SU-DHL-6 (cell line): ENCODE results near the gene ST8SIA3.

ENCODE experiments used
- EZH2phosphoT487 ChIP-seq: fragments of 200-600 bp; sonication (generic), shearing (Covaris generic); conservative IDR thresholded peaks from 2 replicates; pipeline ENCODE4 v1.6.1; 2018; ENCODE audit warnings: mild to moderate bottlenecking, antibody characterized with exemption, low read length, moderate library complexity, mixed read lengths
- TF ChIP-seq, protein P1 (sequence below): fragments of 200-600 bp; sonication (generic); IDR thresholded peaks from one replicate; pipeline ENCODE4 v1.5.1; 2017; ENCODE audit warnings: antibody characterized with exemption, mild to moderate bottlenecking, low read length, moderate library complexity; ENCODE audit not compliant: insufficient read depth, poor library complexity, severe bottlenecking

DNA sequence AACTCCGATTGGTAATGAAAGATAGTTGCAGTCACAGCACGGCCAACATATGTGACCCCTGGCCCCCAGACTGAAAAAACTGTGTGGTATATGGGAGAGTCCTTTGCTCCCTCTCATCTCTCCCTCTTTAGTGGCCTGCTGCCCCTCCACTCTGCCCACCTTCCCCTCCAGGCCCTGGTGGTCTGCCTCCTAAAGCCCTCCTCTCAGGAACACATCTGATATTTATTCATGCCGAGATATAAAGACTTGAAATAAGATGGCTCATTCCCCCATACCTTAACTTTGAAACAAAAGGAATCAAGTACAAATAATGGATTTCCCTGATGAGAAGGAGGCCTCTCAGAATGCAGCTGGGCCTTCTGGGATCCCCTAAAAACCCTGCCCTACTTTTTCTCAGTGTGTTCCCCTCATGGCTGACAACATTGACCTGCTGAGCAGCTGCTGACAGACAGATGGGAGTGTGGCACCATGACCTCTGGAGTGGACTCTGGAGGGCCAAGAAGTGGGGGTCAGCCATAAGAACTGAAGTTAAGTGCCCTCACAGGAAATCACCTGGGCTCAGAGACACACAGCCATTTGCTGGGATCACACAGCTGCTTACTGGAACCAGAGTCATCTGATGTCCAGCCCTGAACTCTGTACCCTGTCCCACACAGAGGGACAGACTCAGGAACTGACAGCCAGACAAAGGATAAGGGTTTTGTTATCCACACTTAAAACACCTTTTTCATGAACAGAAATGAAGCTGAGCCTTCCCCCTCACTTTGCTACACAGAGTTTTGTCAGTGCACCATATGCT is 39.8 kb upstream of the ST8SIA3 start:
- TF ChIP-seq, protein P1, sequence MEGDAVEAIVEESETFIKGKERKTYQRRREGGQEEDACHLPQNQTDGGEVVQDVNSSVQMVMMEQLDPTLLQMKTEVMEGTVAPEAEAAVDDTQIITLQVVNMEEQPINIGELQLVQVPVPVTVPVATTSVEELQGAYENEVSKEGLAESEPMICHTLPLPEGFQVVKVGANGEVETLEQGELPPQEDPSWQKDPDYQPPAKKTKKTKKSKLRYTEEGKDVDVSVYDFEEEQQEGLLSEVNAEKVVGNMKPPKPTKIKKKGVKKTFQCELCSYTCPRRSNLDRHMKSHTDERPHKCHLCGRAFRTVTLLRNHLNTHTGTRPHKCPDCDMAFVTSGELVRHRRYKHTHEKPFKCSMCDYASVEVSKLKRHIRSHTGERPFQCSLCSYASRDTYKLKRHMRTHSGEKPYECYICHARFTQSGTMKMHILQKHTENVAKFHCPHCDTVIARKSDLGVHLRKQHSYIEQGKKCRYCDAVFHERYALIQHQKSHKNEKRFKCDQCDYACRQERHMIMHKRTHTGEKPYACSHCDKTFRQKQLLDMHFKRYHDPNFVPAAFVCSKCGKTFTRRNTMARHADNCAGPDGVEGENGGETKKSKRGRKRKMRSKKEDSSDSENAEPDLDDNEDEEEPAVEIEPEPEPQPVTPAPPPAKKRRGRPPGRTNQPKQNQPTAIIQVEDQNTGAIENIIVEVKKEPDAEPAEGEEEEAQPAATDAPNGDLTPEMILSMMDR, result no peak
- no peak for TF ChIP-seq EZH2phosphoT487
